Lung (tissue), 12 donors: ENCODE data around the gene TRIM58. TPM values are rescaled to one million over a fixed set of nuclear protein-coding genes. Genes with fewer than 3 reads are reported as not detected.

Experiments
- ATAC-seq: fragments of 200-7000 bp; cut with Tn5 transposase; one replicate; pipeline ENCODE4 v1.9.1; 2020; ENCODE audit warnings: moderate number of reproducible peaks; ENCODE audit not compliant: insufficient read depth, low FRiP score
- DNase-seq, 3 donors: peaks; one replicate each; pipeline ENCODE4 v3.0.0-alpha.2; 2013 to 2017
- H3K27ac ChIP-seq, 2 donors: one replicate each; pipeline ENCODE4 v1.5.1; 2013; ENCODE audit warnings: mild to moderate bottlenecking in 2 of 2, moderate library complexity in 2 of 2, control low read depth in 1 of 2, inconsistent platforms in 1 of 2, low read depth in 1 of 2, low read length in 1 of 2
- H3K27me3 ChIP-seq, 3 donors: one replicate each; pipeline ENCODE4 v1.5.1; 2013; ENCODE audit warnings: low read length in 2 of 3; ENCODE audit not compliant: control insufficient read depth in 3 of 3, insufficient read depth in 3 of 3
- H3K36me3 ChIP-seq, 4 donors: one replicate each; pipeline ENCODE4 v1.5.1; 2013; ENCODE audit warnings: low read length in 4 of 4, mild to moderate bottlenecking in 1 of 4, moderate library complexity in 1 of 4; ENCODE audit not compliant: control insufficient read depth in 4 of 4, insufficient read depth in 4 of 4
- H3K4me1 ChIP-seq, 5 donors: one replicate each; pipeline ENCODE4 v1.5.1; 2013; ENCODE audit warnings: low read length in 5 of 5, mild to moderate bottlenecking in 2 of 5, moderate library complexity in 1 of 5; ENCODE audit not compliant: control insufficient read depth in 5 of 5, insufficient read depth in 5 of 5
- H3K4me3 ChIP-seq: one replicate; pipeline ENCODE4 v1.5.1; 2013; ENCODE audit warnings: mild to moderate bottlenecking, control low read depth, moderate library complexity
- H3K9ac ChIP-seq, 2 donors: one replicate each; pipeline ENCODE4 v1.5.1; 2013; ENCODE audit warnings: low read length in 2 of 2, control low read depth in 1 of 2; ENCODE audit not compliant: insufficient read depth in 1 of 2
- H3K9me3 ChIP-seq, 4 donors: one replicate each; pipeline ENCODE4 v1.5.1; 2013; ENCODE audit warnings: low read length in 3 of 4, mild to moderate bottlenecking in 1 of 4, moderate library complexity in 1 of 4; ENCODE audit not compliant: control insufficient read depth in 4 of 4, insufficient read depth in 3 of 4
- CTCF ChIP-seq: IDR thresholded peaks from 2 replicates; pipeline ENCODE4 v1.5.1; 2012; ENCODE audit warnings: mild to moderate bottlenecking; ENCODE audit errors: control extremely low read depth, extremely low read depth
- WGBS, 2 donors: extraction: QIAGEN DNeasy Blood & Tissue Kit; methylation state at CpG; one replicate each; pipeline ENCODE4 v1.1.7; 2013; 5-methylcytosine and 5-hydroxymethylcytosine counted together
- polyA plus RNA-seq, 2 donors: library from polyadenylated mRNA; stranded (reverse); fragments of 200-250 nt; gene quantifications; one replicate each; pipeline ENCODE4 v1.2.1, GENCODE V29; 2013
- total RNA-seq, 2 donors: library from RNA; depleted of rRNA in 1 of 2; stranded (reverse); fragments of >200 nt in 1 of 2; gene quantifications; one replicate each; pipeline ENCODE4 v1.2.1, GENCODE V29; 2014 to 2021
- donor health status: control.
- donor health status: control.
- donor health status: Bipolar disorder and iron deficiency.
- donor health status: healthy.
- donor health status: DM: yes; HTN: yes; CAD: no.

The TRIM58 gene
- total and polyA plus RNA-seq, 4 donors = 0.71 to 9.4 (median 1.6) TPM

DNA sequence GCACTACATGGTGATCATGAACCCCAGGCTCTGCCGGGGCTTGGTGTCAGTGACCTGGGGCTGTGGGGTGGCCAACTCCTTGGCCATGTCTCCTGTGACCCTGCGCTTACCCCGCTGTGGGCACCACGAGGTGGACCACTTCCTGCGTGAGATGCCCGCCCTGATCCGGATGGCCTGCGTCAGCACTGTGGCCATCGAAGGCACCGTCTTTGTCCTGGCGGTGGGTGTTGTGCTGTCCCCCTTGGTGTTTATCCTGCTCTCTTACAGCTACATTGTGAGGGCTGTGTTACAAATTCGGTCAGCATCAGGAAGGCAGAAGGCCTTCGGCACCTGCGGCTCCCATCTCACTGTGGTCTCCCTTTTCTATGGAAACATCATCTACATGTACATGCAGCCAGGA, 39.0 kb downstream of the TRIM58 start:
- Histone ChIP-seq H3K9ac (no peak overlapping the region), H3K9me3 (peaks cover 0 to 4% (median under 1%) of the 10 kb centered on the region in 4 donors), H3K4me1 (no peaks in the 10 kb centered on the region), H3K27me3 (no peaks in the 10 kb centered on the region), H3K27ac (no peak overlapping the region), H3K4me3 (no peak overlapping the region), H3K36me3 (no peaks in the 10 kb centered on the region)
- DNase-seq = no peak
- no peak for TF ChIP-seq CTCF
- no peak for ATAC-seq
- 89 to 91% methylated on average over 14 of the region's 14 CpGs for WGBS, 2 donors

GRCh38 chr1:247904122-247904521, 47.1 kb downstream of the TRIM58 start:
- H3K27me3 ChIP-seq = no peaks in the 10 kb centered on the region
- no peaks in the 10 kb centered on the region for H3K4me1 ChIP-seq
- no peak overlapping the region for H3K9ac ChIP-seq
- peaks cover 0 to 4% (median 2%) of the 10 kb centered on the region in 4 donors for H3K9me3 ChIP-seq
- WGBS, 2 donors = 85 to 88% methylated on average over 6 of the region's 6 CpGs
- DNase-seq (no peak), ATAC-seq (no peak)
- no peak for TF ChIP-seq CTCF
- H3K36me3 ChIP-seq = no peaks in the 10 kb centered on the region
- H3K4me3 ChIP-seq = no peak overlapping the region
- H3K27ac ChIP-seq = no peak overlapping the region

GRCh38 chr1:247905181-247905580, 48.2 kb downstream of the TRIM58 start:
- no peak for DNase-seq
- no peaks in the 10 kb centered on the region for H3K27me3 ChIP-seq

More at GRCh38 chr1:247905181-247905580, 48.2 kb downstream of the TRIM58 start:
- Histone ChIP-seq H3K4me1 (no peaks in the 10 kb centered on the region), H3K4me3 (no peak overlapping the region), H3K36me3 (no peaks in the 10 kb centered on the region), H3K9ac (no peak overlapping the region), H3K9me3 (peaks cover 0 to 4% (median 1%) of the 10 kb centered on the region in 4 donors), H3K27ac (no peak overlapping the region)
- no peak for TF ChIP-seq CTCF
- 71 to 86% methylated on average over 13 of the region's 13 CpGs for WGBS, 2 donors
- no peak for ATAC-seq
